Measurements from ENCODE around the gene PFKM. TPM values are rescaled to one million over a fixed set of nuclear protein-coding genes. Genes with fewer than 3 reads are reported as not detected.

PFKM gene
- total and polyA plus RNA-seq, 12 donors, result 121 to 948 (median 668) TPM

DNA sequence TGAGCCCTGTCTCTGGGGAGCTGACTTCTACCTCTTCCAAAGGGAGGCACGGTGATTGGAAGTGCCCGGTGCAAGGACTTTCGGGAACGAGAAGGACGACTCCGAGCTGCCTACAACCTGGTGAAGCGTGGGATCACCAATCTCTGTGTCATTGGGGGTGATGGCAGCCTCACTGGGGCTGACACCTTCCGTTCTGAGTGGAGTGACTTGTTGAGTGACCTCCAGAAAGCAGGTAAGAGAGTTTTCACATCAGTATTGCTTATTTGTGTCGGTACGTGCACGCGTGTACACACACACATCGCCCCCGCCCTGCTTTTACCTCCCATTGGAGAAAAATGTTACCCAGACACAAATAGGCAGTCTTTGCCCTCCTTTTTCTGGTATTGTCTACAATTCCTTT, 13.7 kb downstream of the PFKM start:
- intact Hi-C loops (cut with DNase I), result no loop called here
- Histone ChIP-seq H3K27ac (no peak overlapping the region), H3K4me1 (peaks cover 0 to 58% (median 14%) of the 10 kb centered on the region in 9 donors), H3K9me3 (no peaks in the 10 kb centered on the region), H3K27me3 (no peaks in the 10 kb centered on the region), H3K36me3 (peaks cover 0 to 100% (median 64%) of the 10 kb centered on the region in 9 donors), H3K4me3 (no peak overlapping the region)
- WGBS, 2 donors, result 93 to 95% methylated on average over 14 of the region's 14 CpGs
- no peak for DNase-seq
- ATAC-seq, result no peak
- TF ChIP-seq, protein P1, sequence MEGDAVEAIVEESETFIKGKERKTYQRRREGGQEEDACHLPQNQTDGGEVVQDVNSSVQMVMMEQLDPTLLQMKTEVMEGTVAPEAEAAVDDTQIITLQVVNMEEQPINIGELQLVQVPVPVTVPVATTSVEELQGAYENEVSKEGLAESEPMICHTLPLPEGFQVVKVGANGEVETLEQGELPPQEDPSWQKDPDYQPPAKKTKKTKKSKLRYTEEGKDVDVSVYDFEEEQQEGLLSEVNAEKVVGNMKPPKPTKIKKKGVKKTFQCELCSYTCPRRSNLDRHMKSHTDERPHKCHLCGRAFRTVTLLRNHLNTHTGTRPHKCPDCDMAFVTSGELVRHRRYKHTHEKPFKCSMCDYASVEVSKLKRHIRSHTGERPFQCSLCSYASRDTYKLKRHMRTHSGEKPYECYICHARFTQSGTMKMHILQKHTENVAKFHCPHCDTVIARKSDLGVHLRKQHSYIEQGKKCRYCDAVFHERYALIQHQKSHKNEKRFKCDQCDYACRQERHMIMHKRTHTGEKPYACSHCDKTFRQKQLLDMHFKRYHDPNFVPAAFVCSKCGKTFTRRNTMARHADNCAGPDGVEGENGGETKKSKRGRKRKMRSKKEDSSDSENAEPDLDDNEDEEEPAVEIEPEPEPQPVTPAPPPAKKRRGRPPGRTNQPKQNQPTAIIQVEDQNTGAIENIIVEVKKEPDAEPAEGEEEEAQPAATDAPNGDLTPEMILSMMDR (IDR thresholded peaks at IDR 0.05), result no peak

DNA sequence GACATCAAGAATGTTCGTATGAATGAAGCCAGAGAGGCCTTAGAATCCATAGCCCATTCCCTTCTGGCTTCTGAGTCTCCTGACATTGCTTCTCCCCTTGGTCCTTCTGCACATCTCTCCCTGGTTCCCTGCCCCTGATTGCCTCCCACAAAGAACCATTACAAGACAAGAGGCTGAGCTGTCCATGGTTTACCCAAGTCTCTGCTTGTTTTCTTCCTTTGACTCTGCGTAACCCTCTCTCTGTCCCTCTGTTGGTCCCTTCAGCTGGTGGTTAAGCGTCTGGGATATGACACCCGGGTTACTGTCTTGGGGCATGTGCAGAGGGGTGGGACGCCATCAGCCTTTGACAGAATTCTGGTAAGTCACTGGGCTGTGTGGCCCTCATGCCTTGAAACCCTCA, 15.9 kb downstream of the PFKM start:
- Histone ChIP-seq H3K9me3 (no peaks in the 10 kb centered on the region), H3K4me1 (peaks cover 0 to 43% (median 7%) of the 10 kb centered on the region in 9 donors), H3K27ac (no peak overlapping the region), H3K4me3 (no peak overlapping the region), H3K27me3 (no peaks in the 10 kb centered on the region), H3K36me3 (peaks cover 0 to 100% (median 82%) of the 10 kb centered on the region in 9 donors)
- no peak for ATAC-seq
- TF ChIP-seq, protein P1 (IDR thresholded peaks at IDR 0.05), result no peak
- DNase-seq, result no peak
- intact Hi-C loops (cut with DNase I), result no loop called here
- WGBS, 2 donors, result 93% methylated on average over 5 of the region's 5 CpGs

DNA sequence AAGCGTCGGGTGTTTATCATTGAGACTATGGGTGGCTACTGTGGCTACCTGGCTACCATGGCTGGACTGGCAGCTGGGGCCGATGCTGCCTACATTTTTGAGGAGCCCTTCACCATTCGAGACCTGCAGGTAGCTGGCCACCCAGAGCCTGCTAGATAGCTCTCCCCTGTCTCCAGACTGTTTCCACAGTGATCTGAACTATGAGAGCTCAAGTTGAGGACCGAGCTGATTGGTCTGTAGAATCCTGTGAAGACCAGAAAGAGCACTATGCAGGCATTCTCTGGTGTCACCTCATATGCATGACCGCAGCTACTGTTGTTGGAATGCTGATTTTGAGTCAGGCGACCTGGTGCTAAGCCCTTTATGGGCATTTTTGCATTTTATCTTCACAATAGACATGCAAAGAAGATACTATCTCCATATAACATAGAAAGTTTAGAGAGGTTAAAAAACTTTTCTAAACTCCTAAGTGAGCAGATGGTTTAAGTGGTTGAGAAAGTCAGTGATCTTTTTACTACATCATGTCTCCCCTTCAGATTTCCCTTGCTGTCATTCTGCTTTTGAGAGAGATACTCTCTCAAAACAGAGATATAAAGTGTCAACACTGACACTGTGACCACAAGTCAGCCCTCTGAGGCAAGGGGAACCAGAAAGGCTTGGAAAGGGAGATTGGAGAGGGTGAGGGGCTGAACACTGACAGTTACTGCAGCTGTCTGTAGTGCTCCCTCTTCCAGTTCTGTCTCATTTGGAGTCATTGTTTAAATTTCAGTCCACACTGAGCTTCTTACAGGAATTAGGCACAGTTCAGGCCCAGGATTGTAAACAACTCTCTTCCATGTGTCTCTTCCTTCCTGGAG, 23.9 kb downstream of the PFKM start:
- H3K9me3 ChIP-seq, result no peaks in the 10 kb centered on the region
- no peak for DNase-seq
- peaks cover 0 to 100% (median 86%) of the 10 kb centered on the region in 9 donors for H3K36me3 ChIP-seq
- ATAC-seq, result no peak
- H3K27ac ChIP-seq, result peak overlapping the region in 1 of 10 donors; percentile 35
- intact Hi-C loops (cut with DNase I), result no loop called here
- H3K4me1 ChIP-seq, result peaks cover 0 to 66% (median 21%) of the 10 kb centered on the region in 9 donors
- H3K4me3 ChIP-seq, result no peak overlapping the region
- H3K27me3 ChIP-seq, result no peaks in the 10 kb centered on the region
- TF ChIP-seq, protein P1 (IDR thresholded peaks at IDR 0.05), result no peak
- WGBS, 2 donors, result 69 to 77% methylated on average over 7 of the region's 7 CpGs

DNA sequence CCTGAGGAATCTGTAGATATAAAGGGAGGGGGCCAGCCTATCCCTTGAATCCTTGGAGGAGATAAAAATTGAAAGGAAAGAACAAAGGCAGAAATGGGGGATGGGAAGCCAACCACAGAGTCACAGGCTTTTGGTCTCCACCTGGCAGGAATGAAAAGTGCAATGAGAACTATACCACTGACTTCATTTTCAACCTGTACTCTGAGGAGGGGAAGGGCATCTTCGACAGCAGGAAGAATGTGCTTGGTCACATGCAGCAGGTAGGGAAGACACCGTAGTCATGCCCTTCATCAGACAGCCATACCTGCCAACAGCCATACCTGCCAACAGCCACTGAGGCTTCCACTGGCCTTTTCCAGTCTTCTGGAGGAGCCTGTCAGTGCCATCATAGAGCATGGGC, 24.7 kb downstream of the PFKM start:
- no peak for ATAC-seq
- WGBS, 2 donors, result 88 to 95% methylated on average over 2 of the region's 2 CpGs
- H3K9me3 ChIP-seq, result no peaks in the 10 kb centered on the region

More for the DNA sequence above, 24.7 kb downstream of the PFKM start:
- intact Hi-C loops (cut with DNase I), result no loop called here
- peak overlapping the region in 1 of 10 donors; percentile 35 for H3K27ac ChIP-seq
- H3K4me1 ChIP-seq, result peaks cover 0 to 68% (median 21%) of the 10 kb centered on the region in 9 donors
- no peaks in the 10 kb centered on the region for H3K27me3 ChIP-seq
- H3K36me3 ChIP-seq, result peaks cover 0 to 100% (median 84%) of the 10 kb centered on the region in 9 donors
- DNase-seq, result no peak
- TF ChIP-seq, protein P1 (IDR thresholded peaks at IDR 0.05), result no peak
- no peak overlapping the region for H3K4me3 ChIP-seq
